H1 (cell line): Measurements from ENCODE around the gene STAMBPL1. TPM values are rescaled to one million over a fixed set of nuclear protein-coding genes. Genes with fewer than 3 reads are reported as not detected.

ENCODE experiments used
- CTCF ChIA-PET: fragments of 300-600 bp; sonication (Branson Sonifier 250); formaldehyde crosslinking; loops from one replicate; lab custom pipeline; 2021; ENCODE audit not compliant: partially characterized antibody; lab: Charles Lee
- POLR2A ChIA-PET: fragments of 300-600 bp; sonication (Branson Sonifier 250); formaldehyde crosslinking; loops from one replicate; lab custom pipeline; 2021; ENCODE audit warnings: inconsistent platforms; ENCODE audit not compliant: partially characterized antibody; lab: Charles Lee
- DNase-seq, 2 experiments: peaks; one replicate each; pipeline versions ENCODE4 v3.0.0 to v3.0.0-alpha.2; 2010 to 2022; ENCODE audit warnings: low spot score in 2 of 2, low read depth in 1 of 2, mixed read lengths in 1 of 2
- FAIRE-seq: peaks from 2 replicates; lab custom pipeline; 2011; peaks lifted over from hg19 to GRCh38; lab: Jason Lieb, UNC
- H2AFZ ChIP-seq: 2 replicates; pipeline ENCODE4 v1.8.1; 2012; ENCODE audit warnings: low read length, inconsistent platforms
- H2AK5ac ChIP-seq: 2 replicates; pipeline ENCODE4 v1.6.1; 2013; ENCODE audit warnings: low read depth, low read length
- H2BK120ac ChIP-seq: replicated peaks from 2 replicates; pipeline ENCODE3; 2013; ENCODE audit warnings: low read depth, low read length, inconsistent platforms
- H2BK12ac ChIP-seq: 2 replicates; pipeline ENCODE4 v1.6.1; 2013; ENCODE audit warnings: low read depth, low read length
- H2BK15ac ChIP-seq: 2 replicates; pipeline ENCODE4 v1.6.1; 2013; ENCODE audit warnings: low read length
- H2BK20ac ChIP-seq: 2 replicates; pipeline ENCODE4 v1.6.1; 2013; ENCODE audit warnings: low read length
- H2BK5ac ChIP-seq: 2 replicates; pipeline ENCODE4 v1.6.1; 2013; ENCODE audit warnings: low read depth, low read length
- H3K14ac ChIP-seq: 2 replicates; pipeline ENCODE4 v1.6.1; 2013; ENCODE audit warnings: inconsistent platforms; ENCODE audit not compliant: insufficient read length
- H3K18ac ChIP-seq: 2 replicates; pipeline ENCODE4 v1.6.1; 2013; ENCODE audit warnings: low read length; ENCODE audit errors: extremely low read depth
- H3K23ac ChIP-seq: 2 replicates; pipeline ENCODE4 v1.6.1; 2013; ENCODE audit warnings: inconsistent platforms; ENCODE audit not compliant: insufficient read length
- H3K23me2 ChIP-seq: 2 replicates; pipeline ENCODE4 v1.6.1; 2013; ENCODE audit warnings: low read depth, low read length
- H3K27ac ChIP-seq: 2 replicates; pipeline ENCODE4 v1.6.1; 2011; ENCODE audit warnings: low read depth, low read length, inconsistent platforms
- H3K27me3 ChIP-seq, 4 experiments: replicated peaks in 1 of 4; 1 replicate in 1 of 4; 2 replicates in 3 of 4; pipeline versions ENCODE4 v1.6.1 to v1.8.1; 2011 to 2013; ENCODE audit warnings: low read length in 3 of 4, mild to moderate bottlenecking in 3 of 4, inconsistent platforms in 2 of 4, mixed read lengths in 2 of 4, moderate library complexity in 1 of 4; ENCODE audit not compliant: control insufficient read depth in 3 of 4, insufficient read depth in 3 of 4; ENCODE audit errors: extremely low read depth in 1 of 4
- H3K36me3 ChIP-seq, 4 experiments: 2 replicates each; pipeline versions ENCODE4 v1.6.1 to v1.8.1; 2011 to 2013; ENCODE audit warnings: mild to moderate bottlenecking in 4 of 4, low read length in 3 of 4, moderate library complexity in 2 of 4, control low read depth in 1 of 4, inconsistent platforms in 1 of 4; ENCODE audit not compliant: insufficient read depth in 4 of 4, control insufficient read depth in 2 of 4
- H3K4ac ChIP-seq: replicated peaks from 2 replicates; pipeline ENCODE3; 2013; ENCODE audit warnings: low read length, low read depth, mixed read lengths, inconsistent platforms; ENCODE audit not compliant: insufficient read length
- H3K4me1 ChIP-seq, 4 experiments: replicated peaks in 1 of 4; 1 replicate in 1 of 4; 2 replicates in 3 of 4; pipeline versions ENCODE4 v1.6.1 to v1.8.1; 2011 to 2013; ENCODE audit warnings: low read length in 3 of 4, inconsistent platforms in 2 of 4, mixed read lengths in 1 of 4; ENCODE audit not compliant: insufficient read depth in 4 of 4, control insufficient read depth in 3 of 4
- H3K4me2 ChIP-seq, 2 experiments: 2 replicates each; pipeline versions ENCODE4 v1.6.1 to v1.8.1; 2011 to 2013; ENCODE audit warnings: low read depth in 2 of 2, low read length in 2 of 2, control low read depth in 1 of 2, inconsistent platforms in 1 of 2, mild to moderate bottlenecking in 1 of 2; ENCODE audit not compliant: insufficient read depth in 1 of 2
- H3K4me3 ChIP-seq, 4 experiments: fragments of 200-600, 300-600 bp in 1 of 4; sonication (generic), shearing (Covaris generic), sonication (Bioruptor Twin) in 1 of 4; 2 replicates each; pipeline versions ENCODE4 v1.5.1 to v1.8.1; 2011 to 2016; ENCODE audit warnings: low read length in 4 of 4, low read depth in 3 of 4, control low read depth in 2 of 4, inconsistent platforms in 2 of 4, mild to moderate bottlenecking in 2 of 4, mixed read lengths in 1 of 4, moderate library complexity in 1 of 4; ENCODE audit not compliant: insufficient read depth in 2 of 4; ENCODE audit errors: extremely low read depth in 1 of 4
- H3K56ac ChIP-seq: replicated peaks from 2 replicates; pipeline ENCODE3; 2013; ENCODE audit warnings: low read depth, mild to moderate bottlenecking, mixed read lengths, low read length, inconsistent platforms; ENCODE audit not compliant: insufficient read length
- H3K79me1 ChIP-seq: 2 replicates; pipeline ENCODE4 v1.6.1; 2013; ENCODE audit warnings: low read depth, low read length, control low read depth
- H3K79me2 ChIP-seq, 2 experiments: 2 replicates each; pipeline versions ENCODE4 v1.6.1 to v1.8.1; 2012 to 2013; ENCODE audit warnings: low read length in 2 of 2, mild to moderate bottlenecking in 2 of 2, inconsistent platforms in 1 of 2; ENCODE audit not compliant: insufficient read depth in 2 of 2, control insufficient read depth in 1 of 2
- H3K9ac ChIP-seq, 4 experiments: replicated peaks in 1 of 4; 1 replicate in 1 of 4; 2 replicates in 3 of 4; pipeline versions ENCODE4 v1.6.1 to v1.8.1; 2011 to 2013; ENCODE audit warnings: low read depth in 3 of 4, low read length in 3 of 4, control low read depth in 2 of 4, mild to moderate bottlenecking in 2 of 4, moderate library complexity in 2 of 4, inconsistent platforms in 1 of 4; ENCODE audit errors: extremely low read depth in 1 of 4
- H3K9me3 ChIP-seq, 2 experiments: 2 replicates each; pipeline versions ENCODE4 v1.6.1 to v1.8.1; 2012 to 2013; ENCODE audit warnings: mild to moderate bottlenecking in 2 of 2, moderate library complexity in 2 of 2, control low read depth in 1 of 2, inconsistent platforms in 1 of 2, low read depth in 1 of 2, low read length in 1 of 2, mixed read lengths in 1 of 2; ENCODE audit not compliant: insufficient read depth in 2 of 2
- H4K20me1 ChIP-seq, 2 experiments: replicated peaks in 1 of 2; 2 replicates each; pipeline versions ENCODE3 to v1.8.1; 2011 to 2013; ENCODE audit warnings: inconsistent platforms in 2 of 2, low read length in 2 of 2, mild to moderate bottlenecking in 1 of 2; ENCODE audit not compliant: insufficient read depth in 2 of 2, control insufficient read depth in 1 of 2
- H4K5ac ChIP-seq: 2 replicates; pipeline ENCODE4 v1.6.1; 2013; ENCODE audit warnings: low read length, low read depth, mixed read lengths, inconsistent platforms; ENCODE audit not compliant: insufficient read length
- H4K8ac ChIP-seq: 2 replicates; pipeline ENCODE4 v1.8.0; 2013; ENCODE audit warnings: mild to moderate bottlenecking, moderate library complexity, low read length, inconsistent platforms; ENCODE audit not compliant: insufficient read depth; ENCODE audit errors: extremely low read depth
- H4K91ac ChIP-seq: replicated peaks from 2 replicates; pipeline ENCODE3; 2013; ENCODE audit warnings: low read length, mixed read lengths, inconsistent platforms; ENCODE audit not compliant: insufficient read length
- BACH1 ChIP-seq: IDR thresholded peaks from 2 replicates; pipeline ENCODE4 v1.6.1; 2012; ENCODE audit warnings: low read length, improper control_type of control experiment
- CBX8 ChIP-seq: fragments of 300-800, 300-1000 bp; sonication (generic); IDR thresholded peaks from 2 replicates; pipeline ENCODE4 v1.7.1; 2016; ENCODE audit warnings: low read depth, low read length, borderline replicate concordance
- EGR1 ChIP-seq: IDR thresholded peaks from 2 replicates; pipeline ENCODE4 v1.6.1; 2011; ENCODE audit warnings: low read depth, low read length, borderline replicate concordance
- HDAC2 ChIP-seq, 2 experiments: fragments of 300-600 bp in 1 of 2; sonication (generic) in 1 of 2; IDR thresholded peaks; 2 replicates each; pipeline ENCODE4 v1.6.1; 2011 to 2012; ENCODE audit warnings: low read depth in 2 of 2, low read length in 2 of 2, mild to moderate bottlenecking in 2 of 2, moderate library complexity in 2 of 2, borderline replicate concordance in 1 of 2, inconsistent platforms in 1 of 2
- SUZ12 ChIP-seq: fragments of 200-600 bp; sonication (generic); IDR thresholded peaks from 2 replicates; pipeline ENCODE4 v1.6.1; 2012; ENCODE audit warnings: mild to moderate bottlenecking, inconsistent platforms, low read length, moderate library complexity, mixed read lengths
- TBP ChIP-seq: IDR thresholded peaks from 2 replicates; pipeline ENCODE4 v1.6.1; 2011; ENCODE audit warnings: low read depth, low read length, improper control_type of control experiment
- TCF12 ChIP-seq: IDR thresholded peaks from 2 replicates; pipeline ENCODE4 v1.6.1; 2011; ENCODE audit warnings: low read depth, mild to moderate bottlenecking, low read length
- YY1 ChIP-seq: IDR thresholded peaks from 2 replicates; pipeline ENCODE4 v1.6.1; 2011; ENCODE audit warnings: low read depth, mild to moderate bottlenecking, low read length
- WGBS, 2 experiments: shearing (Covaris generic) in 1 of 2; methylation state at CpG; one replicate each; pipeline versions ENCODE4 v1.1.6 to v1.1.7; 2013 to 2015; ENCODE audit warnings: low lambda C conversion rate in 2 of 2, mixed read lengths in 2 of 2, inconsistent platforms in 1 of 2, low coverage in 1 of 2, missing lambda C conversion rate in 1 of 2; ENCODE audit not compliant: insufficient replicate concordance in 2 of 2, insufficient coverage in 1 of 2, insufficient read length in 1 of 2; ENCODE audit errors: extremely low coverage in 1 of 2, missing lambda C conversion rate in 1 of 2; 5-methylcytosine and 5-hydroxymethylcytosine counted together
- polyA plus RNA-seq, 7 experiments: library from polyadenylated mRNA; depleted of rRNA in 3 of 7; stranded (reverse) in 5 of 7; unstranded in 2 of 7; fragments of >200 nt in 5 of 7; fragments of 200-250 nt in 2 of 7; gene quantifications; 1 replicate in 5 of 7; 2 replicates in 1 of 7; 4 replicates in 1 of 7; pipeline versions ENCODE4 v1.2.1 to v1.2.3, GENCODE V29; 2011 to 2013; ENCODE audit warnings: missing spikeins in 2 of 7, mixed read lengths in 2 of 7
- total RNA-seq: library from RNA; stranded (reverse); fragmentation: NEBNext Ultra II Directional; extraction: Animal tissue kit (Norgen Biotek cat#: 25700); gene quantifications from 2 replicates; pipeline ENCODE4 v1.2.1, GENCODE V29; 2021

Gene STAMBPL1
- total and polyA plus RNA-seq, 2 of the 8 experiments (the other 6 are each of a cell fraction or from before 2014, with no cell fraction given): 5.5 TPM

GRCh38 chr10:88896372-88896993, 16.4 kb downstream of the STAMBPL1 start:
- Histone ChIP-seq H3K14ac (no peak overlapping the region), H4K20me1 (no peaks in the 10 kb centered on the region), H3K27me3 (no peaks in the 10 kb centered on the region), H2AK5ac (no peak overlapping the region), H2BK5ac (no peak overlapping the region), H3K23me2 (no peaks in the 10 kb centered on the region; the same call in 1 of the 2 replicates), H4K8ac (no peak overlapping the region), H2BK120ac (no peak overlapping the region), H3K23ac (no peak overlapping the region), H3K9ac (no peak overlapping the region), H3K79me2 (no peaks in the 10 kb centered on the region), H2BK15ac (no peak overlapping the region), H3K27ac (no peak overlapping the region), H3K79me1 (no peaks in the 10 kb centered on the region), H3K18ac (no peak overlapping the region), H3K36me3 (no peaks in the 10 kb centered on the region), H4K91ac (no peak overlapping the region), H4K5ac (no peak overlapping the region), H3K56ac (no peak overlapping the region), H2AFZ (no peak overlapping the region), H2BK20ac (no peak overlapping the region), H2BK12ac (no peak overlapping the region), H3K4ac (no peak overlapping the region), H3K4me3 (no peak overlapping the region), H3K9me3 (no peaks in the 10 kb centered on the region), H3K4me1 (peaks cover 0 to 8% (median 3%) of the 10 kb centered on the region in 4 experiments; a peak in 3 of 7 replicates), H3K4me2 (no peak overlapping the region)
- FAIRE-seq (no peak), DNase-seq (no peak)
- ChIA-PET CTCF (interaction anchor here (2.7 to 6.3 kb wide), 3 partner anchors 36 to 60 kb away, joined by 11 to 45 read pairs (median 20); no protein-coding TSS in a partner anchor), POLR2A (no interaction called here)
- WGBS, 2 experiments: 94% methylated on average over 4 of the region's 4 CpGs; no CpG with 5 or more reads in 1 of the 2 experiments
- TF ChIP-seq TCF12: no peak
- no peak for TF ChIP-seq SUZ12
- TF ChIP-seq BACH1: no peak
- no peak for TF ChIP-seq HDAC2 (IDR thresholded peaks at IDR 0.05; ENCODE audit: borderline replicate concordance in 1 of 2, low read depth in 2 of 2, low read length in 2 of 2)
- TF ChIP-seq YY1: no peak
- no peak for TF ChIP-seq EGR1
- TF ChIP-seq TBP: no peak
- no peak for TF ChIP-seq CBX8
